Measurements from ENCODE around the gene CYLD.

CYLD gene

DNA sequence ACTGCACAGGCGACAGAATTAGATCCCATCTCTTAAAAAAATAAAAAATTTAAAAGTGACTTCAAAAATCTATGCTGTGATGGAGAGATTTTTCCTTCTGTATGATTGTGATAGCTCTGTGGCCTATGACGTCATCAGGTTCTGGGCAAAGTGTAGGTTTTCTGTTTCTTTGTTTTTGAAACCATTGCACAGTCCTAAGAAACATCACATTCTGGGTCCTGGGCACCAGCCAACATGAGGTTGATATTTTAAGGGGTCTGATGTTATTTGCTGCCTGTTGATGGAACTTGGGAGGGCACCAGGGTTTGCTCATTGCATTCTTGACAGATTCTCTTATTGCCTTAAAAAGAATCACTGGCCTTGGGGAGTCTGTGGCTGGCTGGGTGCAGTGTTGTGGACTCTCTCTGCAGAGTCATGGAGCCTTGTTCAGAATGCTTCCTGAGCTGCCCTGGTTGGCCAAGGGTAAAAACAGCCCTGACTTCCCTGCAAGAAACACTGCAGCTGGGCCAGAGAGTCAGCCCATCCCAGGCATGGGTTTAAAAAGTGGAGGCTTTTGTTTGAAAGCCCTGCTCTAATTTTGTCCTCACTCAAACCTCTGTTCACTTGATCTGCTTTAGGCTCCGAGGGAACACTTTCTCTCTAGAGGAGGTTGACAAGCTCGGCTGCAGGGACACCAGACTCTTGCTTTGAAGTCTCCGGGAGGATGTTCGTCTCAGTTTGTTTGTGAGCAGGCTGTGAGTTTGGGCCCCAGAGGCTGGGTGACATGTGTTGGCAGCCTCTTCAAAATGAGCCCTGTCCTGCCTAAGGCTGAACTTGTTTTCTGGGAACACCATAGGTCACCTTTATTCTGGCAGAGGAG is 10.5 kb upstream of the CYLD start:
- no peak for FAIRE-seq
- TF ChIP-seq POLR2A (IDR thresholded peaks at IDR 0.05; ENCODE audit: low read depth, low read length) (no peak), TAF1 (IDR thresholded peaks at IDR 0.05; ENCODE audit: borderline replicate concordance, low read depth, low read length) (no peak)

DNA sequence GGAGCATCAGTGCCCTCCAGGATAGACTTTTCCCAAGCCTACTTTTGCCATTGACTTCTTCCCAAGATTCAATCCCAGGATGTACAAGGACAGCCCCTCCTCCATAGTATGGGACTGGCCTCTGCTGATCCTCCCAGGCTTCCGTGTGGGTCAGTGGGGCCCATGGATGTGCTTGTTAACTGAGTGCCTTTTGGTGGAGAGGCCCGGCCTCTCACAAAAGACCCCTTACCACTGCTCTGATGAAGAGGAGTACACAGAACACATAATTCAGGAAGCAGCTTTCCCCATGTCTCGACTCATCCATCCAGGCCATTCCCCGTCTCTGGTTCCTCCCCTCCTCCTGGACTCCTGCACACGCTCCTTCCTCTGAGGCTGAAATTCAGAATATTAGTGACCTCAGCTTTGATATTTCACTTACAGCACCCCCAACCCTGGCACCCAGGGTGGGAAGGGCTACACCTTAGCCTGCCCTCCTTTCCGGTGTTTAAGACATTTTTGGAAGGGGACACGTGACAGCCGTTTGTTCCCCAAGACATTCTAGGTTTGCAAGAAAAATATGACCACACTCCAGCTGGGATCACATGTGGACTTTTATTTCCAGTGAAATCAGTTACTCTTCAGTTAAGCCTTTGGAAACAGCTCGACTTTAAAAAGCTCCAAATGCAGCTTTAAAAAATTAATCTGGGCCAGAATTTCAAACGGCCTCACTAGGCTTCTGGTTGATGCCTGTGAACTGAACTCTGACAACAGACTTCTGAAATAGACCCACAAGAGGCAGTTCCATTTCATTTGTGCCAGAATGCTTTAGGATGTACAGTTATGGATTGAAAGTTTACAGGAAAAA is 9.7 kb upstream of the CYLD start:
- no peak for FAIRE-seq
- DNase-seq (ENCODE audit: insufficient read length): no peak
- TF ChIP-seq TAF1 (IDR thresholded peaks at IDR 0.05; ENCODE audit: borderline replicate concordance, low read depth, low read length) (no peak), POLR2A (IDR thresholded peaks at IDR 0.05; ENCODE audit: low read depth, low read length) (no peak), POLR2AphosphoS5 (IDR thresholded peaks at IDR 0.05; ENCODE audit: low read depth, low read length) (no peak)

More for the DNA sequence above, 10.5 kb upstream of the CYLD start:
- no peak for DNase-seq (ENCODE audit: insufficient read length)

- FAIRE-seq (no peak), DNase-seq (ENCODE audit: insufficient read length) (no peak)
- TF ChIP-seq POLR2A (IDR thresholded peaks at IDR 0.05; ENCODE audit: low read depth, low read length): no peak
- TF ChIP-seq TAF1 (IDR thresholded peaks at IDR 0.05; ENCODE audit: borderline replicate concordance, low read depth, low read length): no peak
- no peak for TF ChIP-seq POLR2AphosphoS5 (IDR thresholded peaks at IDR 0.05; ENCODE audit: low read depth, low read length)
These were observed 8.4 kb upstream of the CYLD start for GRCh38 chr16:50733468-50733867.

GRCh38 chr16:50735629-50736122 is 6.2 kb upstream of the CYLD start:
- FAIRE-seq: peak; percentile 78
- no peak for DNase-seq (ENCODE audit: insufficient read length)
- TF ChIP-seq POLR2AphosphoS5 (IDR thresholded peaks at IDR 0.05; ENCODE audit: low read depth, low read length) (no peak), POLR2A (IDR thresholded peaks at IDR 0.05; ENCODE audit: low read depth, low read length) (no peak), TAF1 (IDR thresholded peaks at IDR 0.05; ENCODE audit: borderline replicate concordance, low read depth, low read length) (no peak)

DNA sequence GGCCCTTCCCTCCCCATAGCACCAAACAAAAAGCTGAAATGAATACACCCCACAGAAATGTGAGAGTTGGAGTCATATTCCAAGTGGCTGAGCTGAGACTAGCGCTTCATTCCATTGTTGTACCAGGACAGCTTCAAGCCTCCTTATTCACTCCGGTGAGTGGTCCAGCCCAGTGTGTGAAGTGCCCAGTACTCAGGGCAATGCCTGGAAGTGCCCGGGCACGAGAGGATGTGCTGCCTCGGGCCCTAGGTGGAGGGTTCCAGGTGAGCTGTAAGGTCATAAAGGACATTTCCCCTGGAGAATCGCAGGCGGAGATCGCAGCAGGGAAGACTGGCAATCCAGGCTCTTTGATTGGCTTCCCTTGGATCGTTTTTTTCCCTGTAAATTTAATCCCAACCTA is 5.4 kb upstream of the CYLD start:
- TF ChIP-seq POLR2AphosphoS5 (IDR thresholded peaks at IDR 0.05; ENCODE audit: low read depth, low read length) (no peak), POLR2A (IDR thresholded peaks at IDR 0.05; ENCODE audit: low read depth, low read length) (0 out of 2 replicates have a peak, but pooled peaks have one; percentile 12)
- FAIRE-seq (no peak), DNase-seq (ENCODE audit: insufficient read length) (no peak)

- DNase-seq (ENCODE audit: insufficient read length) (no peak), FAIRE-seq (no peak)
- no peak for TF ChIP-seq POLR2A (IDR thresholded peaks at IDR 0.05; ENCODE audit: low read depth, low read length)
- no peak for TF ChIP-seq TAF1 (IDR thresholded peaks at IDR 0.05; ENCODE audit: borderline replicate concordance, low read depth, low read length)
- no peak for TF ChIP-seq POLR2AphosphoS5 (IDR thresholded peaks at IDR 0.05; ENCODE audit: low read depth, low read length)
These were observed 4.4 kb upstream of the CYLD start for GRCh38 chr16:50737420-50737959.

DNA sequence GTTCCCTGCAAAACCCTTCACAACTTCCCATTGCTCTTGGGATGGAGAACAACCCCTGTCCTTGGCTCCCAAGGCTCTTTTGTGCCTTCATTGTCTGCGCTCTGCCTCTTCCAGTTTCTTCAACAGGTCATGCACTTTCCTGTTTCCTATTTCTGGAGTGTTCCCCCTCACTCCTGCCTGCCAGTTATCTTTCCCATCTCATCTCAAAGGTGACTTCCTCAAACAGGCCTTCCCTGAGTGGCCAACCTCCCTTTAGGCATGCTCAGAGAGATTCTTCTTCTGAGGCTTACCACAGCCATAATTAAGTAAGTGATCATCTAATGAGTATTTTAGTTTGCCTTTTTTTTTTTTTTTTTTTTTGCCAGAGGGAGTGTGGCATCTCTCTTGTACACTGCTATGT is 2.9 kb upstream of the CYLD start:
- TF ChIP-seq POLR2AphosphoS5 (IDR thresholded peaks at IDR 0.05; ENCODE audit: low read depth, low read length) (no peak), POLR2A (IDR thresholded peaks at IDR 0.05; ENCODE audit: low read depth, low read length) (no peak)
- DNase-seq (ENCODE audit: insufficient read length) (no peak), FAIRE-seq (no peak)

GRCh38 chr16:50740736-50741135 is 1.1 kb upstream of the CYLD start:
- peak; percentile 21 for FAIRE-seq
- no peak for TF ChIP-seq POLR2A (IDR thresholded peaks at IDR 0.05; ENCODE audit: low read depth, low read length)
- TF ChIP-seq POLR2AphosphoS5 (IDR thresholded peaks at IDR 0.05; ENCODE audit: low read depth, low read length): no peak
- no peak for TF ChIP-seq TAF1 (IDR thresholded peaks at IDR 0.05; ENCODE audit: borderline replicate concordance, low read depth, low read length)
- no peak for DNase-seq (ENCODE audit: insufficient read length)

DNA sequence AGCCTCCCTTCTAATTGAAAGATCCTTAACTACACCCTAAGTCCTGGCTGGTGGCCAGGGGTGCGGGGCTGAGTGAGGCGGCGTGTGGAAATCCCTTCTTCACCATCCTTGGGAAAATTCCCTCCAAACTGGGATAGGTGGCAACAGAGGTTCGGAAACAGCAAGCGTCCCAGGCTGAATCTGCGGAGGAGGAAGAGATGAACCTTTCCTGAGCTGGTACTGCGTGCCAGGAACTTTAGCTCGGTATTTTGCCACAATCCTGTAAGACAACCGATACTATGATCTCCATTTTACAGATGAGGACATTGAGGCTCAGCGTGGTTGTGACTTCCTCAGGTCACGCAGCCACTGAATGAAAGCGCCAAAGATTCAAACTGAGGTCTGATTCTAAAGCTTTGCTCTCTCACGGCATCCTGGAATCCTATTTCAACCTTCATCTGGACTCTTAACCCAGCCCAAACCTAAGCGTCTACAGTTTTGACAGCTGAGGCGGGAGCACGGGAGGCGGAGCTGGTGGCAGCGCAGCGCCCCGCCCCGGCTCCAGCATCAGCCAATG is 583 bp upstream of the CYLD start:
- DNase-seq (ENCODE audit: insufficient read length) (no peak), FAIRE-seq (no peak)
- TF ChIP-seq POLR2AphosphoS5 (IDR thresholded peaks at IDR 0.05; ENCODE audit: low read depth, low read length): peak; percentile 66; the same call in 1 of the 2 replicates
- TF ChIP-seq TAF1 (IDR thresholded peaks at IDR 0.05; ENCODE audit: borderline replicate concordance, low read depth, low read length): peak; percentile 31; the same call in 1 of the 2 replicates
- TF ChIP-seq POLR2A (IDR thresholded peaks at IDR 0.05; ENCODE audit: low read depth, low read length): no peak

DNA sequence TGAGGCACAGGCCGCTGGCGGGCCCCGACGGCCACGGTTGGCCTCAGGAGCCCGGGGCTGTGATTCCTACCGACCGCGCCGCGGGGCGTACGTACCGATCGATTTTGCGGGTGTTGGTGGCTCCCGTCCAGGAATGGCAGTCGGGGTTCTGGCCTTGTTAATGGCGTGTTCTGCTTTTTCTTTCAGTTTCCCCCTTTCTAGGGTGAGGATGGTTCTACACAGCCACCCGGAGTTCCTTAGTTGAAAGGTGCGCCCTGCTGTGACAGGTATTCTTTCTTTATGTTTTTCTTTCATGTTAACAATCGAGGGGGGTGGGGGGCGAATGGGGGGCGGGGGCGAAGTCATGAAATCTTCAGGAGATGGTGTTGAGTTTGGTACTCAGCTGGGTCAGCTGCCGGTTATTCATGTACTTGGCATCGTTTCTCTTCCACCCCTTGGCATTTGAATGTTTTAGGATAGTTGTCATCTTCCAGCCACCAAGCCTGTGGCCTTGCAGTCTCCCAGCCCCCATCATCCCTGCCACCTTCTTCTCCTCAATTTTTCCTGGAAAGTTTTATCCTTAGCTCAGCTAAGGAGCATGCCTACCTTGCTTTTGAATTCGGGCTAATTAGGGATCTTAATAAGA is 802 bp downstream of the CYLD start:
- FAIRE-seq (no peak), DNase-seq (ENCODE audit: insufficient read length) (peak; percentile 40)

More for the DNA sequence above, 802 bp downstream of the CYLD start:
- TF ChIP-seq POLR2A (IDR thresholded peaks at IDR 0.05; ENCODE audit: low read depth, low read length) (no peak), POLR2AphosphoS5 (IDR thresholded peaks at IDR 0.05; ENCODE audit: low read depth, low read length) (no peak), TAF1 (IDR thresholded peaks at IDR 0.05; ENCODE audit: borderline replicate concordance, low read depth, low read length) (no peak)
